NCI-H82 treated with DMSO at 0.1 percent for 48 hours (cell line): ENCODE data around the gene RABL2B.

Experiments
- DNase-seq: peaks from one replicate; lab custom pipeline; 2025; ENCODE audit not compliant: unreplicated experiment; lab: John Stamatoyannopoulos, UW

RABL2B gene

GRCh38 chr22:50738649-50739227 is 44.7 kb downstream of the RABL2B start:
- no peak for DNase-seq

- DNase-seq: no peak
Measured at GRCh38 chr22:50737728-50738648, 45.4 kb downstream of the RABL2B start, which contains the start of gene ACR. Gene ACR, plus strand, starts transcription at chr22:50738204. Its CDS starts 32 bp downstream, at chr22:50738236.

- DNase-seq: no peak
Measured at GRCh38 chr22:50735739-50736030, 47.8 kb downstream of the RABL2B start.

- no peak for DNase-seq
Measured at GRCh38 chr22:50734986-50735738, 48.3 kb downstream of the RABL2B start.

GRCh38 chr22:50734343-50734771 is 49.1 kb downstream of the RABL2B start:
- no peak for DNase-seq

GRCh38 chr22:50733521-50734342 is 49.7 kb downstream of the RABL2B start:
- no peak for DNase-seq

- DNase-seq: no peak
Measured at GRCh38 chr22:50732681-50733080, 50.8 kb downstream of the RABL2B start.

GRCh38 chr22:50731811-50732624 is 51.4 kb downstream of the RABL2B start:
- peak; percentile 0 for DNase-seq

- DNase-seq: no peak
Measured at GRCh38 chr22:50730941-50731661, 52.3 kb downstream of the RABL2B start.

- no peak for DNase-seq
Measured at GRCh38 chr22:50730013-50730891, 53.2 kb downstream of the RABL2B start.

GRCh38 chr22:50729391-50730012 is 53.9 kb downstream of the RABL2B start:
- no peak for DNase-seq

- no peak for DNase-seq
Measured at GRCh38 chr22:50728523-50728931, 54.9 kb downstream of the RABL2B start.

GRCh38 chr22:50727678-50728522 is 55.5 kb downstream of the RABL2B start:
- no peak for DNase-seq

- DNase-seq: no peak
Measured at GRCh38 chr22:50726643-50727340, 56.6 kb downstream of the RABL2B start.

- no peak for DNase-seq
Measured at GRCh38 chr22:50725597-50725996, 57.8 kb downstream of the RABL2B start.

GRCh38 chr22:50724616-50725015 is 58.8 kb downstream of the RABL2B start:
- no peak for DNase-seq
